ENCODE results near the gene MMP24OS.
"Not testable (repeated sequence)": the region's sequence is repeated elsewhere in the genome, so short reads cannot be mapped to it uniquely, and the experiment has no call there.

Gene MMP24OS

GRCh38 chr20:35260426-35260825, 17.5 kb downstream of the MMP24OS start:
- no peak overlapping the region for H3K4me3 ChIP-seq (ENCODE audit: insufficient read length, low read depth)
- H3K27me3 ChIP-seq (ENCODE audit: insufficient read depth, insufficient read length) = no peaks in the 10 kb centered on the region
- DNase-seq (ENCODE audit: low read depth, low spot score) = no peak
- TF ChIP-seq ZNF274 (IDR thresholded peaks at IDR 0.05; ENCODE audit: low read depth, low read length) = no peak
- no peak for TF ChIP-seq SUZ12 (IDR thresholded peaks at IDR 0.05; ENCODE audit: extremely low read depth, insufficient read depth, insufficient read length)
- TF ChIP-seq YY1 (IDR thresholded peaks at IDR 0.05; ENCODE audit: insufficient read depth, insufficient read length) = no peak
- peak overlapping the region; percentile 2 for H3K9ac ChIP-seq (ENCODE audit: insufficient read length, low read depth)
- H3K9me3 ChIP-seq (ENCODE audit: insufficient read depth, low read length) = no peaks in the 10 kb centered on the region
- peaks cover 33% of the 10 kb centered on the region for H3K4me1 ChIP-seq (ENCODE audit: insufficient read depth, insufficient read length)
- peaks cover 4% of the 10 kb centered on the region for H3K36me3 ChIP-seq (ENCODE audit: insufficient read depth, insufficient read length, low read length)

DNA sequence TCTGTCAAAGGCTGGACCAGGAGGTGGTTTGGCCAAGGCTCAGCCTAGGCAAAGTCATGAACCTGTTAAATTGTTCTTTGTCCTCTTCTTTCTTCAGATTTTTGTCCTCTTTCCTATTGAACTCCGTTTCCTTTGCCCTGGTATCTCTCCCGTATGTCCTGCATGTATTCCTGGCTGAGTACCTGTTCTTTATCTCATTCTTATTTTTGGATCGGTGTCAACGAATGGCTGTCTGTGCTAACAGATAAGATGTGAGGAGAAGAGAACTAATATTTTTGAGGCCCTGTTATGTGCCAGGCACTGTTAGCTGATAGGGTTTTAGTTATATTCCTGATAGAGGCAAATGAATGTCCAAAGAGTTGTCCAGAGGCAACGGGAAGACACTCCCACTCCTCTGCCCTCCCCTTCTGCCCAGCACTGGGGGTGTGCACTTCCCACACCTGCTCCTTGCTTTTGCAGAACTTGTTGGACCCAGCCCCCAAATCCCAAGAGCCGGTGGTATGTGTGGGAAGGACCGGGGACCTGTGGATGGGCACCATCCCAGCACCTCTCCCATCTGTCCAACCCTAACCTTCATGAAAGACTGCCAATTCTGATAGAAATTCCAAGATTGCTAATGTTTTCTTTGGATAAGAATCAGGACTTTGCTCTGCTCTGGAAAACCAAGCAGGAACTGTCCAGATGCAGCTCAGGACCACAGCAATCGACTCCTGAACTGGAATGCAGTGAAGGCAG, 20.6 kb downstream of the MMP24OS start:
- H3K9ac ChIP-seq (ENCODE audit: insufficient read length, low read depth) = no peak overlapping the region
- peaks cover 13% of the 10 kb centered on the region for H3K36me3 ChIP-seq (ENCODE audit: insufficient read depth, insufficient read length, low read length)
- peaks cover 19% of the 10 kb centered on the region for H3K4me1 ChIP-seq (ENCODE audit: insufficient read depth, insufficient read length)
- no peaks in the 10 kb centered on the region for H3K27me3 ChIP-seq (ENCODE audit: insufficient read depth, insufficient read length)
- no peaks in the 10 kb centered on the region for H3K9me3 ChIP-seq (ENCODE audit: insufficient read depth, low read length)
- TF ChIP-seq YY1 (IDR thresholded peaks at IDR 0.05; ENCODE audit: insufficient read depth, insufficient read length) (no peak), SUZ12 (IDR thresholded peaks at IDR 0.05; ENCODE audit: extremely low read depth, insufficient read depth, insufficient read length) (no peak), ZNF274 (IDR thresholded peaks at IDR 0.05; ENCODE audit: low read depth, low read length) (no peak)
- DNase-seq (ENCODE audit: low read depth, low spot score) = no peak
- no peak overlapping the region for H3K4me3 ChIP-seq (ENCODE audit: insufficient read length, low read depth)

DNA sequence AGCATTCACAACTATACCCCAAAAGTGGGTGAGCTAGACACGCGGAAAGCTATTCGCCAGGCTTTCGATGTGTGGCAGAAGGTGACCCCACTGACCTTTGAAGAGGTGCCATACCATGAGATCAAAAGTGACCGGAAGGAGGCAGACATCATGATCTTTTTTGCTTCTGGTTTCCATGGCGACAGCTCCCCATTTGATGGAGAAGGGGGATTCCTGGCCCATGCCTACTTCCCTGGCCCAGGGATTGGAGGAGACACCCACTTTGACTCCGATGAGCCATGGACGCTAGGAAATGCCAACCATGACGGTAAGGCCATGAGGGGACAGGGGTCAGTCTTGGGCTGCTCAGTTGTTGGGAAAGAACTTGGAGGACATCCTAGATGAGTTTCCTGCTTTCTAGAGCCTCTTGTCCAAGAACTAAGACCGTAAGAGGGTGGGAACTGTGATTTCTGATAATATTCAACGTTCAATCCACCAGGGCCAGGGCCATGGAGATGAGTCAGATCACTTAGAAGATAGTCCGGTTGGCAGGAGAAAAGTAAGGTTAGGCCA, 23.4 kb downstream of the MMP24OS start:
- Histone ChIP-seq H3K27me3 (ENCODE audit: insufficient read depth, insufficient read length) (no peaks in the 10 kb centered on the region), H3K9ac (ENCODE audit: insufficient read length, low read depth) (no peak overlapping the region), H3K4me1 (ENCODE audit: insufficient read depth, insufficient read length) (no peaks in the 10 kb centered on the region), H3K36me3 (ENCODE audit: insufficient read depth, insufficient read length, low read length) (peaks cover 13% of the 10 kb centered on the region), H3K4me3 (ENCODE audit: insufficient read length, low read depth) (no peak overlapping the region), H3K9me3 (ENCODE audit: insufficient read depth, low read length) (no peaks in the 10 kb centered on the region)
- no peak for DNase-seq (ENCODE audit: low read depth, low spot score)
- TF ChIP-seq SUZ12 (IDR thresholded peaks at IDR 0.05; ENCODE audit: extremely low read depth, insufficient read depth, insufficient read length) = no peak
- TF ChIP-seq YY1 (IDR thresholded peaks at IDR 0.05; ENCODE audit: insufficient read depth, insufficient read length) = no peak
- TF ChIP-seq ZNF274 (IDR thresholded peaks at IDR 0.05; ENCODE audit: low read depth, low read length) = no peak

DNA sequence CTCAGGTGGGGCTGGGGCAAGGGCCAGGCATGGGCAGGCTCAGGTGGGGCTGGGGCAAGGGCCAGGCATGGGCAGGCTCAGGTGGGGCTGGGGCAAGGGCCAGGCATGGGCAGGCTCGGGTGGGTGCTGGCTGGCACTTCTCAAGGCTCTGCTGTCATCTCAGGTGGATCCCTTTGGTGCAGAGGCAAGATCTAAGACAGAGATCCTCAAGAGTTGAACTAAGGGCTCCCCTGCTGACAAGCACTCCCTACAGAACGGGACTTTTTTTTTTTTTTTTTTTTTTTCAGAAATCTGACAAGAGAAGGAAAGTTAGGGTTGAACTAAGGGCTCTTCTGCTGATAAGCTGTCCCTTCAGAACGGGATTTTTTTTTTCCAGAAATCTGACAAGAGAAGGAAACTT, 24.9 kb downstream of the MMP24OS start:
- Histone ChIP-seq H3K36me3 (ENCODE audit: insufficient read depth, insufficient read length, low read length) (peaks cover 13% of the 10 kb centered on the region), H3K9ac (ENCODE audit: insufficient read length, low read depth) (no peak overlapping the region), H3K27me3 (ENCODE audit: insufficient read depth, insufficient read length) (no peaks in the 10 kb centered on the region), H3K4me1 (ENCODE audit: insufficient read depth, insufficient read length) (no peaks in the 10 kb centered on the region), H3K4me3 (ENCODE audit: insufficient read length, low read depth) (no peak overlapping the region), H3K9me3 (ENCODE audit: insufficient read depth, low read length) (no peaks in the 10 kb centered on the region)
- no peak for DNase-seq (ENCODE audit: low read depth, low spot score)
- TF ChIP-seq YY1 (IDR thresholded peaks at IDR 0.05; ENCODE audit: insufficient read depth, insufficient read length) (no peak), SUZ12 (IDR thresholded peaks at IDR 0.05; ENCODE audit: extremely low read depth, insufficient read depth, insufficient read length) (no peak), ZNF274 (IDR thresholded peaks at IDR 0.05; ENCODE audit: low read depth, low read length) (no peak)

- H3K27me3 ChIP-seq (ENCODE audit: insufficient read depth, insufficient read length); H3K9me3 ChIP-seq (ENCODE audit: insufficient read depth, low read length); H3K9ac ChIP-seq (ENCODE audit: insufficient read length, low read depth); H3K4me1 ChIP-seq (ENCODE audit: insufficient read depth, insufficient read length); H3K4me3 ChIP-seq (ENCODE audit: insufficient read length, low read depth); DNase-seq (ENCODE audit: low read depth, low spot score): not testable (repeated sequence)
- peaks cover 13% of the 10 kb centered on the region for H3K36me3 ChIP-seq (ENCODE audit: insufficient read depth, insufficient read length, low read length)
Measured at GRCh38 chr20:35252598-35252997, 25.3 kb downstream of the MMP24OS start.

GRCh38 chr20:35252037-35252461, 25.9 kb downstream of the MMP24OS start:
- H3K36me3 ChIP-seq (ENCODE audit: insufficient read depth, insufficient read length, low read length) = peaks cover 13% of the 10 kb centered on the region
- DNase-seq (ENCODE audit: low read depth, low spot score) = no peak

GRCh38 chr20:35251613-35251940, 26.3 kb downstream of the MMP24OS start:
- no peak for TF ChIP-seq YY1 (IDR thresholded peaks at IDR 0.05; ENCODE audit: insufficient read depth, insufficient read length)
- no peak for TF ChIP-seq ZNF274 (IDR thresholded peaks at IDR 0.05; ENCODE audit: low read depth, low read length)
- TF ChIP-seq SUZ12 (IDR thresholded peaks at IDR 0.05; ENCODE audit: extremely low read depth, insufficient read depth, insufficient read length) = no peak
- H3K4me3 ChIP-seq (ENCODE audit: insufficient read length, low read depth) = no peak overlapping the region
- H3K36me3 ChIP-seq (ENCODE audit: insufficient read depth, insufficient read length, low read length) = peaks cover 13% of the 10 kb centered on the region
- no peaks in the 10 kb centered on the region for H3K27me3 ChIP-seq (ENCODE audit: insufficient read depth, insufficient read length)
- H3K4me1 ChIP-seq (ENCODE audit: insufficient read depth, insufficient read length) = no peaks in the 10 kb centered on the region
- H3K9ac ChIP-seq (ENCODE audit: insufficient read length, low read depth) = no peak overlapping the region
- no peaks in the 10 kb centered on the region for H3K9me3 ChIP-seq (ENCODE audit: insufficient read depth, low read length)
- DNase-seq (ENCODE audit: low read depth, low spot score) = no peak

More at GRCh38 chr20:35252037-35252461, 25.9 kb downstream of the MMP24OS start:
- Histone ChIP-seq H3K27me3 (ENCODE audit: insufficient read depth, insufficient read length) (no peaks in the 10 kb centered on the region), H3K9ac (ENCODE audit: insufficient read length, low read depth) (no peak overlapping the region), H3K9me3 (ENCODE audit: insufficient read depth, low read length) (no peaks in the 10 kb centered on the region), H3K4me3 (ENCODE audit: insufficient read length, low read depth) (no peak overlapping the region), H3K4me1 (ENCODE audit: insufficient read depth, insufficient read length) (no peaks in the 10 kb centered on the region)
- no peak for TF ChIP-seq ZNF274 (IDR thresholded peaks at IDR 0.05; ENCODE audit: low read depth, low read length)
- TF ChIP-seq YY1 (IDR thresholded peaks at IDR 0.05; ENCODE audit: insufficient read depth, insufficient read length) = no peak
- TF ChIP-seq SUZ12 (IDR thresholded peaks at IDR 0.05; ENCODE audit: extremely low read depth, insufficient read depth, insufficient read length) = no peak

Data from NT2/D1 (cell line).